IPS-20b (cell line): Measurements from ENCODE around the gene TGFB2.
A peak's percentile ranks its signal among the peaks of the same experiment; 100 is the strongest.

ENCODE experiments used
- H3K27ac ChIP-seq: one replicate; pipeline ENCODE4 v1.5.1; 2013; ENCODE audit warnings: low read length
- H3K27me3 ChIP-seq: 2 replicates; pipeline ENCODE4 v1.6.1; 2013; ENCODE audit warnings: mild to moderate bottlenecking, low read length, inconsistent platforms; ENCODE audit not compliant: insufficient read depth
- H3K36me3 ChIP-seq: 2 replicates; pipeline ENCODE4 v1.6.1; 2013; ENCODE audit warnings: low read depth, mild to moderate bottlenecking, inconsistent platforms, low read length, moderate library complexity; ENCODE audit not compliant: insufficient read depth
- H3K4me1 ChIP-seq: 2 replicates; pipeline ENCODE4 v1.6.1; 2013; ENCODE audit warnings: mild to moderate bottlenecking, control low read depth, inconsistent platforms, low read length, moderate library complexity; ENCODE audit not compliant: insufficient read depth
- H3K4me3 ChIP-seq: 2 replicates; pipeline ENCODE4 v1.5.1; 2013; ENCODE audit warnings: mild to moderate bottlenecking, low read length, inconsistent platforms
- H3K9ac ChIP-seq: 2 replicates; pipeline ENCODE4 v1.6.1; 2013; ENCODE audit warnings: low read depth, mild to moderate bottlenecking, inconsistent platforms, low read length, moderate library complexity
- H3K9me3 ChIP-seq: 2 replicates; pipeline ENCODE4 v1.6.1; 2013; ENCODE audit warnings: mild to moderate bottlenecking, low read depth, low read length, inconsistent platforms; ENCODE audit not compliant: insufficient read depth

Gene TGFB2

DNA sequence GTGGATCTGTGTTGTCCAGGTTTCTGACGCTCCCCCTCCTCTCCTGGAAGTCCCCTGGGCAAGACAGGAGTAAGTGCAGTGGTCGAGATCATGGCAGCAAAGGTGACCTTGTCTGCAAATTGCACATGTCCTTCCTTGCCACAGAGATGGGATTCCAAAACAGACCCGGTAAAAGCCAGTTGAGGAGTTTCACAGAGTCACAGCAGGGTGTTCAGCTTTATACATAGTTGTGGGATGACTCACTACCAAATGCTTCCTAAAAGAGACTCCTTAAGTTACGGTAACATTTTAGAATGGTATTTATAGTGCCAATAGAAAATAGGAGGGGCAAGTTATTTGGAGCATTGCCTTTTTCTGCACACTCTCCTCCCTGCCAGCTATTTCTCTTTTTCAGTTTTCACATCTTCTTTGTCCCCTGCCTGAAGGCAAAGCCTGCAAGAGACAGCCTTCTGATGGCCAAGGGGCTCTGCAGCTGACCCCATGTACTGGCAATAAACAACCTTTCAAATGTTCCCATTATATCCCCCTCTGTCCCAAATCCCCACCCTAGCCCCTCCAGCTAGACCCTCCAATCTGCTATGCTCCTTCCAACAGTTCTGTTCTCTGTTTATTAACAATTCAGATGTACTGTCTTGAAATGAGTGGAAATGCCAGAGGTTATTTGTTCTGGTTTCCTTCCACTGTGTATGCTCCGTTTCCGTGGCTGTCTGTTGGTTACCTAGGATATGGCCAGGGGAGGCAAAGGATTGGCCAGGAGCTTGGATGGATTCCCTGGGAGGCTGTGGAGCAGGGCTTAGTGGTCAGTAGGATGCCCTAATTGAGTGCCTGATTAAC is 115.0 kb downstream of the TGFB2 start:
- Histone ChIP-seq H3K4me1 (peaks cover 17% of the 10 kb centered on the region), H3K9ac (no peak overlapping the region), H3K36me3 (no peaks in the 10 kb centered on the region), H3K27me3 (no peaks in the 10 kb centered on the region), H3K4me3 (peak overlapping the region; percentile 36; the same call in 1 of the 2 replicates), H3K9me3 (no peaks in the 10 kb centered on the region; the same call in 1 of the 2 replicates), H3K27ac (peak overlapping the region; percentile 25)

DNA sequence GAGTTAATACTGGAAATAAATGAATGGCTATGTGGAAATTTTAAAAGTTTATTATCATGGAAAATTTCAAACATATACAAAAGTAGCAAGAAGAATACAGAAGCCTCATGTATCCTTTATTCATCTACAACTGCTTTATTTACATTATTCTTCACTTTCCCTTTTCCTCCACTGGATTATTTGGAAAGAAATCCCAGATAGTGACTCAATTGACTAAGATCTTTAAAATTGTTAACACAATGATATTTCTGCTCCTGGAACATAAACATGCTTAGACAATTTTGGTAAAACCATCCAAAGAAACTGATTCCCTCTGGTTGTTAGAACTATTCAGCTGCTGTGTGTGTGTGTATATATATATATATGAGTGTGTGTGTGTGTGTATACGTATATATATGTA is 116.2 kb downstream of the TGFB2 start:
- H3K9ac ChIP-seq: no peak overlapping the region
- no peaks in the 10 kb centered on the region for H3K27me3 ChIP-seq
- H3K4me1 ChIP-seq: peaks cover 17% of the 10 kb centered on the region
- H3K36me3 ChIP-seq: no peaks in the 10 kb centered on the region
- no peaks in the 10 kb centered on the region; the same call in 1 of the 2 replicates for H3K9me3 ChIP-seq
- no peak overlapping the region for H3K27ac ChIP-seq
- H3K4me3 ChIP-seq: no peak overlapping the region

DNA sequence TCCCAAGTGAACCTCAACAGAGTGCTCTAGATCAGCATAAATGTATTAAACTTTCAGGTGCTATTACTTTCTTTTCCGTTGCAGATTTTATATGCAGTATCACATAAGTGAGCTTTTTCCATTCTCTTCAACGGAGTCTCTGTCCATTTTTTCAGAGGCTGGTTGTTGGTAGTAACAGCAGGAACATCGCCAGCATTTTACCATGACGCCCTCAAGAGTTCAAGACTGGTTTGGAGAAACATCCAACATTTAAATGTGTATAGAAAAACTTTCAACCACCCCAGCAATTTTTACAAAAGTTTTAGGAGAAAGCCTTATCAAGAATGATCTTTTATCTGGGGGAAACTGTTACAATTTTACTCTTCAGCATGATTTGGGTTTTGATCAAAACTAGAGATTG is 117.0 kb downstream of the TGFB2 start:
- no peak overlapping the region for H3K4me3 ChIP-seq
- no peak overlapping the region for H3K9ac ChIP-seq
- no peaks in the 10 kb centered on the region for H3K9me3 ChIP-seq
- H3K27ac ChIP-seq: no peak overlapping the region
- H3K36me3 ChIP-seq: no peaks in the 10 kb centered on the region
- H3K27me3 ChIP-seq: no peaks in the 10 kb centered on the region
- H3K4me1 ChIP-seq: peaks cover 17% of the 10 kb centered on the region

DNA sequence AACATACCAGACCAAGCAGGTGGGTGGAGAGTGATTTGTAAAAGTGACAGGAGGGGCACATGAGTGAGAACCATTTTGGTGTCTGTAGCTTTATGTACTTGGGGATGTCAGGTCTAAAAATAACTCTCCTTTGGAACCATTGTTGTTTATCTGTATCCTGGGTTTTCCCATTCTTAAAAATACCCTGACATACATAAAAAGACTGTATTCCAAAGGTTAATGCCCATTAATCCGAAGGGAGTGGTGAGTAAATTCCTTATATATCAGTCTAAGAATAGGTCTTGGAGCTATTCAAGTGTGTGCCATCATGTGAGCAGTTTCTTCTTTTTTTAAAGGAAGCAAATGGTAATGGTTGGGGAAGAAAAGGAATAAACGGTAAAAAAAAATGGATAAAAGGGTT is 117.5 kb downstream of the TGFB2 start:
- no peak overlapping the region for H3K9ac ChIP-seq
- H3K27me3 ChIP-seq: no peaks in the 10 kb centered on the region
- H3K4me3 ChIP-seq: no peak overlapping the region
- no peak overlapping the region for H3K27ac ChIP-seq
- peaks cover 17% of the 10 kb centered on the region for H3K4me1 ChIP-seq
- H3K9me3 ChIP-seq: no peaks in the 10 kb centered on the region
- H3K36me3 ChIP-seq: no peaks in the 10 kb centered on the region

DNA sequence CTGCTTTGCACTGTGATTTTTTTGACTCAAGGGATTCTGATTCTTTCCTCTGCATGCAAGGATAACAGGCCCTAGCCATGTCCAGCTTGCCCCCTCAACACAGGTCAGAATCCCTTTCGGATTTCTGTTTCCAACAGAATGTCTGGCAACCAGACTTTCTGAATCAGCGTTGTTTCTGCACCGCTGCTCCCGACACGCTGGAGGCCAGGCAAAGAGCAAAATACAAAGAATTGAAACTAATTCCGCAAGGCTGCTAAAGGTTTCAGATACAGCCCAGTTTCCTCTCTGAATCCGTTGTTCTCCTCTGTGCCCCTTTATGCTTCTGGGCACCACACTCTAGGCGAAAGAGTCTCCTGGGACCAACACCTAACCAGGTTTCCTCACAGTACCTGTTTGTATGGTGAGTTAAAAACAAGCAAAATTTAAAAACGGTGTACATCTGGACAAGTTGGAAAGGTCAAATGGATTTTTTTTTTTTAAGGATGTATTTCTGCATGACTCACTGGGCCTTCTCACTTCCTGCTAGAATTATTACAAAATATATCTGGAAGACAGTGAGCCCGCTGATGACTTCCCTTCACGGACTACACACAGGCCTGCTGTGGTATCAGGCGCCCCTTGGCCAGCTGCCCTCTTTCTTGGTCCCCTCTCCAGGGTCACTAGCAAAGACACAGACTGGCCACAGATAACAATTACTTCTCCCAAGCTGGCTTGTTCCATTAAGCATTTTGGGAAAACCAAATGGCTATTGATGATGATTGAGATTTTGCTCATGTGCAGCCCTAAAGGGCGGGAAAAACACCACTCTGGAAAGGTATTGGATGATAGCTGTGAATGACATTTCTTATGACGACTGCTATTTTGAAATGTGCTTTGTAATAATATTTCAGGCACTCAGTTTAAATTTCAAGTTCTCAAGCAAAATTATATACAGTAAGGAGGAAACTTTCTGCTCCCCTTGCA is 118.3 kb downstream of the TGFB2 start:
- no peaks in the 10 kb centered on the region for H3K9me3 ChIP-seq
- no peak overlapping the region for H3K9ac ChIP-seq
- no peaks in the 10 kb centered on the region for H3K27me3 ChIP-seq
- H3K4me3 ChIP-seq: no peak overlapping the region
- peaks cover 17% of the 10 kb centered on the region for H3K4me1 ChIP-seq
- H3K36me3 ChIP-seq: no peaks in the 10 kb centered on the region
- no peak overlapping the region for H3K27ac ChIP-seq

DNA sequence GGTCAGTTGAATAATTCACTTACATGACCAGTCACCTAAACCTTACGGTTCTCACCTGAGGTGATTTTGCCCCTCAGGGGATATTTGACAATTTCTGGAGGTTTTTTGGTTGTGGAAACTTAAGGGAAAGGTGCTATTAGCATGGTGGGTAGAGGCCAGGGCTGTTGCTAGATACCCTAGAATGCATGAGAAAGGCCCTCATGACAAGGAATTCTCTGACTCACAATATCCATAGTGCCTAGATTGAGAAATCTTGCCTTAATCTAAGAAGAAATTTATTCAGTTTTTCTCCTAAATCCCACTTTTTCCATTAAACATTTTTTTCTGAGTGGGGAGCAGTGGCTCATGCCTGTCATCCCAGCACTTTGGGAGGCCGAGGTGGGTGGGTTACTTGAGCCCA is 119.7 kb downstream of the TGFB2 start:
- Histone ChIP-seq H3K36me3 (no peaks in the 10 kb centered on the region), H3K4me1 (peaks cover 9% of the 10 kb centered on the region), H3K4me3 (no peak overlapping the region), H3K27me3 (no peaks in the 10 kb centered on the region), H3K9ac (no peak overlapping the region), H3K27ac (no peak overlapping the region), H3K9me3 (no peaks in the 10 kb centered on the region)

DNA sequence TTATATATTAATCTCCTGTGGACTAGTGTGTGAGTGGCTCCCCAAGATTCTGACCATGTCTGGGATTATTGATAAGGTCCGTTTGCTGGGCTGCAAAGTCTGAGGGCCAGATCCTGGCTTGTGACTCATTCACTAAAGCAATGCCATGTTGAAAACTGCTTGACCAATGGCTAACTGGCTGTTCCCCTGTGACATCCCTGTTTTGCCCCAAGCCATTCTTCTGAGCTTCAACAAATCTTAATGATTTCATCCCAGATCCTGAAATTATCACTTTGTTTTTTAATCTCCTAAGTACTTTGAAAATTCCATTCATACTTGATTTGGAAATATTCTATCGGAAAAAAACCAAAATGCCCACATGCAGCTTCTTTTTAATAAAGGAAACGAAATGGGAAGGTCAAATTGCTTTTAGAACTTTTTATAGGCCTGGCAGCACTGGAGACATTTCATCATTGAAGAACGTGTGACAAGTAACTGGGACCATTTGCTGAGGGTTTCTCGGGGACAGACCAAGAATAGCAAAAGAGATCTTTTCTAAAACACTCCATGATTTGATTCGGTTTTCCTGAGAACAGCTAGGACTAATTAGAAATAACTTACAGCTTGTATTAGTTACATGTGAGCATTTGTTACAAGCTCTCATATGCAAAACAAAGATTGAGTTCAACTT is 121.3 kb downstream of the TGFB2 start:
- no peak overlapping the region for H3K4me3 ChIP-seq
- H3K9me3 ChIP-seq: no peaks in the 10 kb centered on the region
- H3K9ac ChIP-seq: no peak overlapping the region
- no peaks in the 10 kb centered on the region for H3K4me1 ChIP-seq
- no peaks in the 10 kb centered on the region for H3K36me3 ChIP-seq
- H3K27me3 ChIP-seq: no peaks in the 10 kb centered on the region
- H3K27ac ChIP-seq: no peak overlapping the region

DNA sequence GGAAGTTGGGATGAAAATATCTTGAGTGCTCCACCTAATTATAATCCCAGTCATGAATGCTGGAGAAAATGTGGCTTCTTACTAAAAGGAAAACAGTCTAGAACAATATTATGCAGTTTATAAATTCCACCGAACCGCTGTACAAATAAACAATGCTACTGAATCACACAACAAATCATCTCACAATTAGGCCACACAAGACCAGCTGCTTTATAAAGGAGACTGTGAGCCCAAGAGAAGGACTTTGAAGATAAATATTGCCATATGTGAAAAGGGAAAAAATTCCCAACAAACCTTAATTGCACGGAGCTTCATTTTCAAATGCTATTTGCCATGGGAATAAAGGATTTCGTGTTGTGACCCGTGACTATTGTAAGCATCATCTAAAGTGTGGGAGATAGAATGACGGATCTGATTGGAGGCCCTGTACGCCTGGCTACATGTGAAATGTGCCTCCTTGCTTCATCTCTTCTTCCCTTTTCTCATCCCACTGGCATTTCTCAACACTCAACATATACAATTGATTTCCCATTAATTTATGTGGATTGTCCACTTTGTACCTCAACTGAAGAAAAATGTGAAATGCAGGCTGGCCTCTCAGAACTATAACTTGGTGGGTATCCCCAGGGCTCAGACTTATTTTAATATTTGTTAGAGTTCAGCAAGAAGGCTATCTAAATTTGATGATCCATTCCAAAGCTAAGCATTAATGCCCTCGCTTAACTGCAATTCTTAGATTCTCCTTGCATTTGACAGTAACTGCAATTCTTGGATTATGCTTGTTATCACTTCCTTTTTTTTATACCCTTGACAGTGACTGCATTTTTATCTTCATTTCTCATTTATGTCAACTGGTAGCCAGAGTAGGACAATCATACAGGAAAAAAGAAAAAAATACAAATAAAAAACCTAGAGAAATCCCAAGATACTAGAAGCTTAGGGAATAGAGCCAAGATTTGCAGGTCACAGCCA is 122.3 kb downstream of the TGFB2 start:
- Histone ChIP-seq H3K4me1 (no peaks in the 10 kb centered on the region), H3K4me3 (no peak overlapping the region)

DNA sequence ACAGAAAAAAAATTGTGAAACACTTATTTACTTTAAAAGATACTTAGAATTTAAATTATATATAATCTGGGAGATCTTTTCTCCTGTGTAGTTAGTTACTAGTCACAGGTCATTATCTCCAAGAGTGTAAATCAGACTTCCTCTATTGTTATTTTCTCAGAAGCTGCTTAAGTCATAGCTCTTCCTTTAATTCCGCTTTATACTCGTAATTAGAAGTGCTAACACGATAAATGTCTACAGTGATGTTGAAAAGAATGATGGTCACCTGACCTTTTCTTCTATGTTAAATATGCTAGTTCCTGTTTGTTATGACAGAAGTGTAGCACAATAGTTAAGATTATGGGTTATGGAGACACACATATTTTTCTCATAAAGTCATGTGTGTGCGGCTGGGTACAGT is 123.6 kb downstream of the TGFB2 start:
- no peaks in the 10 kb centered on the region for H3K36me3 ChIP-seq
- no peak overlapping the region for H3K27ac ChIP-seq
- no peaks in the 10 kb centered on the region for H3K4me1 ChIP-seq
- H3K4me3 ChIP-seq: no peak overlapping the region
- H3K9me3 ChIP-seq: no peaks in the 10 kb centered on the region
- H3K27me3 ChIP-seq: no peaks in the 10 kb centered on the region
- H3K9ac ChIP-seq: no peak overlapping the region

More for the DNA sequence above, 122.3 kb downstream of the TGFB2 start:
- no peaks in the 10 kb centered on the region for H3K36me3 ChIP-seq
- no peaks in the 10 kb centered on the region for H3K27me3 ChIP-seq
- H3K9me3 ChIP-seq: no peaks in the 10 kb centered on the region
- H3K9ac ChIP-seq: no peak overlapping the region
- no peak overlapping the region for H3K27ac ChIP-seq

DNA sequence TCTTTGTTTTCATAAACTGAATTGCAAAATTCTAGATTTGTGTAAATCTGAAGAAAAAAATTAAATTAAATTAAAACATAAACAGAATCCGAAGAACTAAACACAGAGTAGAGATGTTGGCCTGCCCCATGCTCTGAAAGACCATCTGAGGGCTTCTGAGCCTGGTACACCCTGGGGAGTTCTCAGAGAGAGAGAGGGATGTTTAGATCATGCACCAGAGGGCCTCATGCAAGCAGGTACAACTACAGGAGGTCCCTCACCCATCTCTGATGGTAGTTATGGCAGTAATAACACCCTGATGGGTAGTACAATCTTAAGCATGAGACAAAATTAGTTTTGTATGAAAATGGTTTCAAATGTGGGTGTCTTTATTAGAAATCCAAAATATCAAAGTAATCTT is 127.7 kb downstream of the TGFB2 start:
- Histone ChIP-seq H3K27ac (no peak overlapping the region), H3K9me3 (no peaks in the 10 kb centered on the region), H3K4me3 (no peak overlapping the region), H3K9ac (no peak overlapping the region), H3K27me3 (no peaks in the 10 kb centered on the region), H3K36me3 (no peaks in the 10 kb centered on the region), H3K4me1 (no peaks in the 10 kb centered on the region)
